ENCODE measurements around the gene DDTL. TPM values are rescaled to one million over a fixed set of nuclear protein-coding genes. Genes with fewer than 3 reads are reported as not detected.

Gene DDTL
- total RNA-seq, 1 experiment from 2014 or later = not detected

DNA sequence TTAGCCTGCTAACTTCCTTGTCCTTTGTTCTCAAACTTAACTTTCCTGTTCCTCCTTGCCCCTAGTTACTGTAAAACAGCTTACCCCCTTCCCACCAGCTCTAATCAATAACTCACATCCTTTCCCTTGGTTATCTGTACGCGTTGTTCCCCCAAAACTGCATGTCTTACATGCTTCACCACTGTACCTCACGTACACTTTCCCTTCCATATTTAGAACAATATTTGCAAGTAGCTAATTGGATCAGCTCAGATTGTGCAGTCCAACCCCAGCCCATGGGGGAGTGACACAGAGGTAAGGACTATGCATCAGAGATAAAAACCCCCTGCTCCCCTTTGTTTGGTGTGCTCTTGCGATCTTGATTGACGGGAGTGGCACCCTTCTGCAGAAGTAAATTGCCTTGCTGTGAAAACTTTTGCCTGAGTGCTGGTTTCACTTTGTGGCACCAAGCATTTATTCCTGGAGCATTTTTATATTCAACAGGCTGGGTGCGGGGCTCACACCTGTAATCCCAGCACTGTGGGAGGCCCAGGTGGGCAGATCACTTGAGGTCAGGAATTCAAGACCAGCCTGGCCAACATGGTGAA lies 41.6 kb upstream of the DDTL start:
- DNase-seq (ENCODE audit: low spot score) = no peak
- POLR2A ChIA-PET (ENCODE audit: low non-redundant PET) = no interaction called here
- CTCF ChIA-PET = no interaction called here
- intact Hi-C loops (cut with micrococcal nuclease; ENCODE audit: unreplicated experiment) = no loop called here
- H3K4me1 ChIP-seq (ENCODE audit: insufficient read depth, low read length, poor library complexity, severe bottlenecking) = no peaks in the 10 kb centered on the region
- TF ChIP-seq EZH2 (IDR thresholded peaks at IDR 0.05; ENCODE audit: borderline replicate concordance, low read depth, low read length, poor library complexity, severe bottlenecking) = no peak
- TF ChIP-seq, protein P1, sequence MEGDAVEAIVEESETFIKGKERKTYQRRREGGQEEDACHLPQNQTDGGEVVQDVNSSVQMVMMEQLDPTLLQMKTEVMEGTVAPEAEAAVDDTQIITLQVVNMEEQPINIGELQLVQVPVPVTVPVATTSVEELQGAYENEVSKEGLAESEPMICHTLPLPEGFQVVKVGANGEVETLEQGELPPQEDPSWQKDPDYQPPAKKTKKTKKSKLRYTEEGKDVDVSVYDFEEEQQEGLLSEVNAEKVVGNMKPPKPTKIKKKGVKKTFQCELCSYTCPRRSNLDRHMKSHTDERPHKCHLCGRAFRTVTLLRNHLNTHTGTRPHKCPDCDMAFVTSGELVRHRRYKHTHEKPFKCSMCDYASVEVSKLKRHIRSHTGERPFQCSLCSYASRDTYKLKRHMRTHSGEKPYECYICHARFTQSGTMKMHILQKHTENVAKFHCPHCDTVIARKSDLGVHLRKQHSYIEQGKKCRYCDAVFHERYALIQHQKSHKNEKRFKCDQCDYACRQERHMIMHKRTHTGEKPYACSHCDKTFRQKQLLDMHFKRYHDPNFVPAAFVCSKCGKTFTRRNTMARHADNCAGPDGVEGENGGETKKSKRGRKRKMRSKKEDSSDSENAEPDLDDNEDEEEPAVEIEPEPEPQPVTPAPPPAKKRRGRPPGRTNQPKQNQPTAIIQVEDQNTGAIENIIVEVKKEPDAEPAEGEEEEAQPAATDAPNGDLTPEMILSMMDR (conservative IDR thresholded peaks at IDR 0.05; ENCODE audit: low read depth, low read length) = no peak
- no peaks in the 10 kb centered on the region for H3K27me3 ChIP-seq (replicated peaks; ENCODE audit: insufficient read depth, low read depth, low read length, poor library complexity)
- no peak overlapping the region for H3K27ac ChIP-seq (ENCODE audit: low read depth, low read length, poor library complexity, severe bottlenecking)
- BruUV-seq (replicated peaks) = no TSS peak
- no peak overlapping the region for H3K4me3 ChIP-seq (ENCODE audit: low read depth, low read length, poor library complexity, severe bottlenecking)
- H3K9me3 ChIP-seq (ENCODE audit: low read depth, low read length, poor library complexity, severe bottlenecking) = peaks cover 12% of the 10 kb centered on the region
- H3K36me3 ChIP-seq (ENCODE audit: insufficient read depth, low read length, poor library complexity, severe bottlenecking) = peaks cover 50% of the 10 kb centered on the region

DNA sequence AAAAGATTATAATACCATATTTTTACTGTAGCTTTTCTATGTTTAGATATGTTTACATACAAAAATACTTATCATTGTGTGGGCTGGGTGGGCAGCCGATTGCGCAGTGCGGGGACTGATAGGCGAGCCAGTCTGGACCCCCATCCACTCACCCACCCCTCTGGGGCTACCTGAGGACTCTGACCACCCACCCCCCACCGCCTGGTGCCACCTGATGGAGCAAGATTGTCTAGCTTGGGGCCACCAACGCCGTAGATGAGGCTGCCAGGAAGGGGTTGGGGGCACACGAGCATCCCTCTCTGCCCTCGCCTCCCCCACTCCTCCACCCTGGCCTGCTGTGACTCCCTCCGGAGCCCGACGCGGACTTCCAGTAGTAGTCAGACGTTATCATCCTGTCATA lies 40.1 kb upstream of the DDTL start:
- no peak for TF ChIP-seq EZH2 (IDR thresholded peaks at IDR 0.05; ENCODE audit: borderline replicate concordance, low read depth, low read length, poor library complexity, severe bottlenecking)
- TF ChIP-seq, protein P1 (conservative IDR thresholded peaks at IDR 0.05; ENCODE audit: low read depth, low read length) = no peak
- H3K27me3 ChIP-seq (replicated peaks; ENCODE audit: insufficient read depth, low read depth, low read length, poor library complexity) = no peaks in the 10 kb centered on the region
- POLR2A ChIA-PET (ENCODE audit: low non-redundant PET) = no interaction called here
- H3K9me3 ChIP-seq (ENCODE audit: low read depth, low read length, poor library complexity, severe bottlenecking) = peaks cover 12% of the 10 kb centered on the region
- H3K36me3 ChIP-seq (ENCODE audit: insufficient read depth, low read length, poor library complexity, severe bottlenecking) = peaks cover 45% of the 10 kb centered on the region
- no peak overlapping the region for H3K4me3 ChIP-seq (ENCODE audit: low read depth, low read length, poor library complexity, severe bottlenecking)
- CTCF ChIA-PET = no interaction called here
- H3K27ac ChIP-seq (ENCODE audit: low read depth, low read length, poor library complexity, severe bottlenecking) = no peak overlapping the region
- intact Hi-C loops (cut with micrococcal nuclease; ENCODE audit: unreplicated experiment) = no loop called here
- no peaks in the 10 kb centered on the region for H3K4me1 ChIP-seq (ENCODE audit: insufficient read depth, low read length, poor library complexity, severe bottlenecking)
- no peak for DNase-seq (ENCODE audit: low spot score)
- no TSS peak for BruUV-seq (replicated peaks)

DNA sequence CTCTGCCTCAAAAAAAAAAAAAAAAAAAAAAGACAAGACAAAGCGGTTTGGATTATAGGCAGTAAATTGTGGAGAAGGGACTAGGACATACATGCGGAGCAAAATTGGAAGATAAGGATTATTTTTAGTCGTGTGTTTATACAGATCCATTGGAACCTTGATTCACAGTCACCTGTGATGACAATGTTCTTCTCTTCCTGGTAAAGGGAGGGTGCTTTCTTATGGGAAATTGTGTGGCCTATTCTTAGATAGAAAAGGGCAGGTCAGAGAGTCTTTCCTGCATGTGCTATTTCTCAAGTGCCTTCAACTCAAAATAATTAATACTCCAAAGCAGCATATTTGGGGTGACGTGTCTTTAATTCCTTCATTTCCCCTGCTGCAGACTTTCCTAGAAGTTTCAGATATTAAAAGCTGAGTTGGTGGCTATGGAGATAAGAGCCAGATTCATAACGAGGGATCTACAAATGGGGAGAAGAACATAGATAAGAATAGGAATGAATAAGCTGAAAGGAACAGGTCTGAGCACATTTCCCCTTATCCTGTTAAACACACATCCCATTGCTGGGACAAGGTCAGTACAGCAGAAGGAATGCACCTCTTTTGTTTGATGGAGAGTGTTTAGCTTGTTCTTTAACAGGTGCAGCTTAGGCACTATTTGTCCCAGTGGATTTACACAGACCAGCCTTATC lies 28.2 kb upstream of the DDTL start:
- Histone ChIP-seq H3K9me3 (ENCODE audit: low read depth, low read length, poor library complexity, severe bottlenecking) (no peaks in the 10 kb centered on the region), H3K27me3 (replicated peaks; ENCODE audit: insufficient read depth, low read depth, low read length, poor library complexity) (no peaks in the 10 kb centered on the region), H3K4me3 (ENCODE audit: low read depth, low read length, poor library complexity, severe bottlenecking) (no peak overlapping the region), H3K27ac (ENCODE audit: low read depth, low read length, poor library complexity, severe bottlenecking) (no peak overlapping the region), H3K4me1 (ENCODE audit: insufficient read depth, low read length, poor library complexity, severe bottlenecking) (no peaks in the 10 kb centered on the region), H3K36me3 (ENCODE audit: insufficient read depth, low read length, poor library complexity, severe bottlenecking) (no peaks in the 10 kb centered on the region)
- intact Hi-C loops (cut with micrococcal nuclease; ENCODE audit: unreplicated experiment) = no loop called here
- TF ChIP-seq, protein P1 (conservative IDR thresholded peaks at IDR 0.05; ENCODE audit: low read depth, low read length) = no peak
- no peak for TF ChIP-seq EZH2 (IDR thresholded peaks at IDR 0.05; ENCODE audit: borderline replicate concordance, low read depth, low read length, poor library complexity, severe bottlenecking)
- ChIA-PET POLR2A (ENCODE audit: low non-redundant PET) (no interaction called here), CTCF (no interaction called here)
- BruUV-seq (replicated peaks) = no TSS peak
- no peak for DNase-seq (ENCODE audit: low spot score)

Measured in A673 (cell line).